Pancreas (tissue), 10 donors: Measurements from ENCODE around the gene PVALEF. TPM values are rescaled to one million over a fixed set of nuclear protein-coding genes. Genes with fewer than 3 reads are reported as not detected.

Experiments used
- ATAC-seq, 4 donors: fragments of 200-7000 bp; cut with Tn5 transposase; one replicate each; pipeline versions ENCODE4 v1.8.0 to v1.9.1; 2020; ENCODE audit warnings: mild to moderate bottlenecking in 4 of 4, moderate library complexity in 4 of 4
- DNase-seq, 6 donors: peaks; one replicate each; pipeline ENCODE4 v3.0.0-alpha.2; 2020
- FAIRE-seq: peaks from 2 replicates; lab custom pipeline; 2012; peaks lifted over from hg19 to GRCh38; lab: Jason Lieb, UNC
- H3K27ac ChIP-seq, 4 donors: fragments of 200-600 bp; sonication (generic); 1 replicate in 3 of 4; 2 replicates in 1 of 4; pipeline versions ENCODE4 v1.5.0 to v1.8.0; 2020
- H3K27me3 ChIP-seq, 4 donors: fragments of 200-600 bp; one replicate each; pipeline ENCODE4 v1.8.0; 2021
- H3K36me3 ChIP-seq, 3 donors: fragments of 200-600 bp; sonication (generic) in 1 of 3; one replicate each; pipeline versions ENCODE4 v1.5.0 to v1.8.0; 2020 to 2021
- H3K4me1 ChIP-seq, 3 donors: fragments of 200-600 bp; one replicate each; pipeline ENCODE4 v1.8.0; 2021
- H3K4me3 ChIP-seq, 4 donors: fragments of 200-600 bp; sonication (generic) in 2 of 4; one replicate each; pipeline versions ENCODE4 v1.5.0 to v1.8.0; 2020 to 2021
- H3K9me3 ChIP-seq, 4 donors: fragments of 200-600 bp; one replicate each; pipeline ENCODE4 v1.8.0; 2021
- CTCF ChIP-seq, 4 donors: fragments of 200-600 bp; sonication (generic) in 3 of 4; IDR thresholded peaks; one replicate each; pipeline versions ENCODE4 v1.5.0 to v1.8.0; 2021; ENCODE audit warnings: antibody characterized with exemption in 4 of 4
- WGBS, 2 donors: extraction: QIAGEN DNeasy Blood & Tissue Kit; methylation state at CpG; one replicate each; pipeline ENCODE4 v1.1.7; 2013; 5-methylcytosine and 5-hydroxymethylcytosine counted together
- intact Hi-C, 3 donors: fragments of 100-400 bp; cut with DNase I; formaldehyde crosslinking; loops; one replicate each; pipeline versions ENCODE4 v1.11.1 to v1.14.2; 2022
- polyA plus RNA-seq, 2 donors: library from polyadenylated mRNA; stranded (reverse); fragments of 200-250 nt; gene quantifications; one replicate each; pipeline ENCODE4 v1.2.3, GENCODE V29; 2013
- total RNA-seq, 6 donors: library from RNA; stranded (reverse); fragmentation: NEBNext Ultra II Directional in 4 of 6; extraction: Animal tissue kit (Norgen Biotek cat#: 25700) in 4 of 6; gene quantifications; one replicate each; pipeline versions ENCODE4 v1.2.1 to v1.2.4, GENCODE V29; 2021 to 2023
- donor health status: healthy with polysubstance abuse.
- donor health status: DM: no; HTN: no; CAD: no; lungs with moderate emphysema.
- donor health status: DM: no; HTN: no; CAD: no.
- donor health status: control.
- donor health status: control.
- donor health status: Bipolar disorder and iron deficiency.
- donor health status: DM: yes; HTN: yes; CAD: no.
- donor health status: DM: no; HTN: no; CAD: no.
- donor health status: DM: no; HTN: no; CAD: no.
- donor health status: DM: yes; HTN: yes; CAD: no.

The PVALEF gene
- total and polyA plus RNA-seq, 8 donors = 0.11 to 0.51 (median 0.17) TPM; not detected in 2

GRCh38 chr17:81136366-81136765 is 28.9 kb upstream of the PVALEF start:
- H3K36me3 ChIP-seq = no peaks in the 10 kb centered on the region
- no peak for TF ChIP-seq CTCF (IDR thresholded peaks at IDR 0.05)
- DNase-seq = no peak
- no peak overlapping the region for H3K27ac ChIP-seq
- no peaks in the 10 kb centered on the region for H3K27me3 ChIP-seq
- ATAC-seq = no peak
- no peaks in the 10 kb centered on the region for H3K9me3 ChIP-seq
- no peak for FAIRE-seq
- H3K4me1 ChIP-seq = no peaks in the 10 kb centered on the region
- no peak overlapping the region for H3K4me3 ChIP-seq
- 81 to 91% methylated on average over 8 of the region's 8 CpGs for WGBS, 2 donors
- intact Hi-C loops = no loop called here

GRCh38 chr17:81137248-81137647 is 28.1 kb upstream of the PVALEF start:
- intact Hi-C loops = no loop called here
- Histone ChIP-seq H3K4me1 (no peaks in the 10 kb centered on the region), H3K4me3 (no peak overlapping the region), H3K36me3 (no peaks in the 10 kb centered on the region), H3K27me3 (no peaks in the 10 kb centered on the region), H3K9me3 (no peaks in the 10 kb centered on the region), H3K27ac (no peak overlapping the region)
- TF ChIP-seq CTCF (IDR thresholded peaks at IDR 0.05) = no peak
- DNase-seq = no peak
- no peak for ATAC-seq
- no peak for FAIRE-seq
- WGBS, 2 donors = 91 to 93% methylated on average over 12 to 13 of the region's 13 CpGs

GRCh38 chr17:81138083-81138482 is 27.2 kb upstream of the PVALEF start:
- no peak for TF ChIP-seq CTCF (IDR thresholded peaks at IDR 0.05)
- Histone ChIP-seq H3K27ac (no peak overlapping the region), H3K4me3 (no peak overlapping the region), H3K9me3 (no peaks in the 10 kb centered on the region), H3K36me3 (no peaks in the 10 kb centered on the region), H3K27me3 (no peaks in the 10 kb centered on the region), H3K4me1 (peaks cover 0 to 3% (median 0%) of the 10 kb centered on the region in 3 donors)
- WGBS, 2 donors = 93 to 95% methylated on average over 15 of the region's 15 CpGs
- FAIRE-seq (no peak), DNase-seq (no peak), ATAC-seq (no peak)
- intact Hi-C loops = no loop called here

GRCh38 chr17:81138500-81138899 is 26.8 kb upstream of the PVALEF start:
- no peak for TF ChIP-seq CTCF (IDR thresholded peaks at IDR 0.05)
- ATAC-seq (no peak), DNase-seq (no peak), FAIRE-seq (no peak)
- H3K27me3 ChIP-seq = no peaks in the 10 kb centered on the region
- intact Hi-C loops = no loop called here
- no peaks in the 10 kb centered on the region for H3K36me3 ChIP-seq
- H3K9me3 ChIP-seq = no peaks in the 10 kb centered on the region
- no peak overlapping the region for H3K4me3 ChIP-seq
- WGBS, 2 donors = 91 to 94% methylated on average over 25 of the region's 25 CpGs
- no peak overlapping the region for H3K27ac ChIP-seq
- peaks cover 0 to 3% (median 0%) of the 10 kb centered on the region in 3 donors for H3K4me1 ChIP-seq

- H3K27me3 ChIP-seq = no peaks in the 10 kb centered on the region
- no peak for ATAC-seq
- no peaks in the 10 kb centered on the region for H3K9me3 ChIP-seq
- no peak for DNase-seq
- no peak overlapping the region for H3K4me3 ChIP-seq
- no peak overlapping the region for H3K27ac ChIP-seq
- H3K36me3 ChIP-seq = no peaks in the 10 kb centered on the region
- peaks cover 0 to 3% (median 0%) of the 10 kb centered on the region in 3 donors for H3K4me1 ChIP-seq
- intact Hi-C loops = no loop called here
- FAIRE-seq = no peak
- no peak for TF ChIP-seq CTCF (IDR thresholded peaks at IDR 0.05)
- WGBS, 2 donors = 84 to 92% methylated on average over 8 of the region's 8 CpGs
Measured at GRCh38 chr17:81139428-81139827, 25.9 kb upstream of the PVALEF start.
